WTC11 (cell line): ENCODE results near the gene AURKAIP1. TPM values are rescaled to one million over a fixed set of nuclear protein-coding genes. Genes with fewer than 3 reads are reported as not detected.

ENCODE experiments used
- ATAC-seq: fragments of 200-7000 bp; cut with Tn5 transposase; 2 replicates; pipeline ENCODE4 v1.10.0; 2021; ENCODE audit warnings: mild to moderate bottlenecking, moderate library complexity
- CTCF ChIA-PET: fragments of 300-600 bp; sonication (Branson Sonifier 250); formaldehyde crosslinking; loops from one replicate; lab custom pipeline; 2021; ENCODE audit warnings: antibody characterized with exemption; lab: Charles Lee
- POLR2A ChIA-PET: fragments of 350-600 bp; sonication (Branson Sonifier 250); formaldehyde crosslinking; loops from one replicate; lab custom pipeline; 2021; ENCODE audit warnings: antibody characterized with exemption; lab: Charles Lee
- DNase-seq: peaks from one replicate; pipeline ENCODE4 v3.0.0; 2021; ENCODE audit warnings: low spot score
- H3K27ac Mint-ChIP-seq: 2 replicates; pipeline ENCODE4 v1.8.0; 2021; ENCODE audit warnings: mixed read lengths
- H3K27me3 Mint-ChIP-seq: 2 replicates; pipeline ENCODE4 v1.8.0; 2021; ENCODE audit warnings: low read depth, mild to moderate bottlenecking, moderate library complexity, mixed read lengths
- H3K36me3 Mint-ChIP-seq: 2 replicates; pipeline ENCODE4 v1.8.0; 2021; ENCODE audit warnings: mixed read lengths
- H3K4me1 Mint-ChIP-seq: 2 replicates; pipeline ENCODE4 v1.8.0; 2022; ENCODE audit warnings: mixed read lengths
- H3K4me3 Mint-ChIP-seq: 2 replicates; pipeline ENCODE4 v1.8.0; 2021; ENCODE audit warnings: mild to moderate bottlenecking, moderate library complexity, mixed read lengths
- H3K9me3 Mint-ChIP-seq: 2 replicates; pipeline ENCODE4 v1.8.0; 2021; ENCODE audit warnings: mixed read lengths
- ATF1 ChIP-seq: sonication (generic); formaldehyde crosslinking; IDR thresholded peaks from 2 replicates; pipeline ENCODE4 v1.8.1; 2023; ENCODE audit warnings: mild to moderate bottlenecking, moderate library complexity, missing genetic modification reagents
- CBFB ChIP-seq: sonication (generic); formaldehyde crosslinking; IDR thresholded peaks from 2 replicates; pipeline ENCODE4 v1.8.1; 2022; ENCODE audit warnings: mild to moderate bottlenecking, low read depth, missing genetic modification reagents
- EMX1 ChIP-seq: fragments of 250-450 bp; sonication (Bioruptor Pico); IDR thresholded peaks from 2 replicates; pipeline ENCODE4 v1.8.0; 2021; ENCODE audit warnings: mild to moderate bottlenecking
- FOXP1 ChIP-seq: sonication (generic); formaldehyde crosslinking; IDR thresholded peaks from 2 replicates; pipeline ENCODE4 v1.8.0; 2022; ENCODE audit warnings: missing genetic modification reagents, mild to moderate bottlenecking, moderate library complexity, borderline replicate concordance
- HMGA2 ChIP-seq: fragments of 250-450 bp; sonication (Bioruptor Pico); IDR thresholded peaks from 2 replicates; pipeline ENCODE4 v1.4.0; 2021; ENCODE audit warnings: mild to moderate bottlenecking, moderate library complexity
- JAZF1 ChIP-seq: fragments of 250-450 bp; sonication (Bioruptor Pico); IDR thresholded peaks from 2 replicates; pipeline ENCODE4 v1.9.0; 2021; ENCODE audit warnings: moderate library complexity, mild to moderate bottlenecking, inconsistent platforms
- NFYB ChIP-seq: sonication (generic); formaldehyde crosslinking; conservative IDR thresholded peaks from 2 replicates; pipeline ENCODE4 v1.8.0; 2022; ENCODE audit warnings: low read depth, missing genetic modification reagents
- NR1H2 ChIP-seq: sonication (generic); formaldehyde crosslinking; IDR thresholded peaks from 2 replicates; pipeline ENCODE4 v1.9.0; 2021; ENCODE audit warnings: mild to moderate bottlenecking, moderate library complexity, missing genetic modification reagents
- NR2C2 ChIP-seq: sonication (generic); formaldehyde crosslinking; IDR thresholded peaks from 2 replicates; pipeline ENCODE4 v1.8.0; 2022; ENCODE audit warnings: mild to moderate bottlenecking, missing genetic modification reagents
- PRRX2 ChIP-seq: fragments of 250-450 bp; sonication (Bioruptor Pico); IDR thresholded peaks from 2 replicates; pipeline ENCODE4 v1.8.0; 2021; ENCODE audit warnings: mild to moderate bottlenecking
- SMAD3 ChIP-seq: sonication (generic); formaldehyde crosslinking; IDR thresholded peaks from 2 replicates; pipeline ENCODE4 v1.8.0; 2022; ENCODE audit warnings: missing genetic modification reagents, mild to moderate bottlenecking, borderline replicate concordance
- SP1 ChIP-seq: sonication (generic); formaldehyde crosslinking; conservative IDR thresholded peaks from 2 replicates; pipeline ENCODE4 v1.8.1; 2022; ENCODE audit warnings: missing genetic modification reagents
- TP53 ChIP-seq: sonication (generic); formaldehyde crosslinking; IDR thresholded peaks from 2 replicates; pipeline ENCODE4 v1.8.1; 2023; ENCODE audit warnings: mild to moderate bottlenecking, missing genetic modification reagents
- ZNF232 ChIP-seq: sonication (generic); formaldehyde crosslinking; IDR thresholded peaks from 2 replicates; pipeline ENCODE4 v1.8.0; 2022; ENCODE audit warnings: mild to moderate bottlenecking, missing genetic modification reagents
- total RNA-seq: library from RNA; stranded (reverse); gene quantifications from 3 replicates; pipeline ENCODE4 v1.2.3, GENCODE V29; 2021
- TF ChIP-seq, protein P1 (sequence below): sonication (generic); formaldehyde crosslinking; IDR thresholded peaks from 2 replicates; pipeline ENCODE4 v1.8.0; 2023; ENCODE audit warnings: missing genetic modification reagents, mild to moderate bottlenecking, borderline replicate concordance
- TF ChIP-seq, protein P2 (sequence below): sonication (generic); formaldehyde crosslinking; IDR thresholded peaks from 2 replicates; pipeline ENCODE4 v1.8.1; 2023; ENCODE audit warnings: mild to moderate bottlenecking, missing genetic modification reagents
- TF ChIP-seq, protein P3 (sequence below): sonication (generic); formaldehyde crosslinking; IDR thresholded peaks from 2 replicates; pipeline ENCODE4 v1.8.1; 2022; ENCODE audit warnings: mild to moderate bottlenecking, moderate library complexity, missing genetic modification reagents
- TF ChIP-seq, protein P4 (sequence below): sonication (generic); formaldehyde crosslinking; conservative IDR thresholded peaks from 2 replicates; pipeline ENCODE4 v1.8.1; 2023; ENCODE audit warnings: mild to moderate bottlenecking, low read depth, missing genetic modification reagents, moderate library complexity
- TF ChIP-seq, protein P5 (sequence below): fragments of 250-450 bp; sonication (Bioruptor Pico); IDR thresholded peaks from 2 replicates; pipeline ENCODE4 v1.9.0; 2021; ENCODE audit warnings: mild to moderate bottlenecking
- TF ChIP-seq, protein P6 (sequence below): sonication (generic); formaldehyde crosslinking; IDR thresholded peaks from 2 replicates; pipeline ENCODE4 v1.8.1; 2022; ENCODE audit warnings: mild to moderate bottlenecking, missing genetic modification reagents, moderate library complexity, borderline replicate concordance

AURKAIP1 gene
- total RNA-seq, 1 experiment from 2014 or later, result 268 TPM

DNA sequence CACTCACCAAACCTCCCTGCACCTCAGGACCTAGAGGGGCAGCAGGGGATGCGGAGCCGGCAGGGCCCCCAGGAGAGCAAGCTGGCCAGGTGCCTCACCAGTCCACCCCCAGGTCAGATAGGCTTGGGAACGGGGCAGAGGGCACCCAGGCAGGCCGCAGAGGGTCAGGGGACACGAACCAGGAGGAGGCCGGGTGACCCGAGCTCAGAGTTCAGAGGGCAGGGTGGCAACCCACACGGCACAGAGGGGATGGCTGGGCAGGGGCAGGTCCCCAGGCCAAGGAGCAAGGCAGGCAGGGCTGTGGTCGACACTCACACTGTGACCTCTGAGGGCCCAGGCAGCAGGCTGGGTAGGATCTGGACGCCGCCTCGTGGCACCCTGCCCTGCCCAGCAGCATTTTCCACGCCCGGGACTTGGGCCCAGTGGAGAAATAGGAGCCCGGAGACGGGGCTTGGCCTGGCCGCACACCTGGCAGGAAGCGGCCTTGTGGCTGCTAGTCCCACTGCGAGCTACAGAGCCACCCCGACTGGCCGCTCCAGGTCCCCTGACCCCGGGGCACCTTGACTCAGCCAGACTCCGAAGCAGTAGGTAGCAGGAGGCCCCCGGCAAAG, 31.1 kb downstream of the AURKAIP1 start (continued):
- TF ChIP-seq, protein P1, sequence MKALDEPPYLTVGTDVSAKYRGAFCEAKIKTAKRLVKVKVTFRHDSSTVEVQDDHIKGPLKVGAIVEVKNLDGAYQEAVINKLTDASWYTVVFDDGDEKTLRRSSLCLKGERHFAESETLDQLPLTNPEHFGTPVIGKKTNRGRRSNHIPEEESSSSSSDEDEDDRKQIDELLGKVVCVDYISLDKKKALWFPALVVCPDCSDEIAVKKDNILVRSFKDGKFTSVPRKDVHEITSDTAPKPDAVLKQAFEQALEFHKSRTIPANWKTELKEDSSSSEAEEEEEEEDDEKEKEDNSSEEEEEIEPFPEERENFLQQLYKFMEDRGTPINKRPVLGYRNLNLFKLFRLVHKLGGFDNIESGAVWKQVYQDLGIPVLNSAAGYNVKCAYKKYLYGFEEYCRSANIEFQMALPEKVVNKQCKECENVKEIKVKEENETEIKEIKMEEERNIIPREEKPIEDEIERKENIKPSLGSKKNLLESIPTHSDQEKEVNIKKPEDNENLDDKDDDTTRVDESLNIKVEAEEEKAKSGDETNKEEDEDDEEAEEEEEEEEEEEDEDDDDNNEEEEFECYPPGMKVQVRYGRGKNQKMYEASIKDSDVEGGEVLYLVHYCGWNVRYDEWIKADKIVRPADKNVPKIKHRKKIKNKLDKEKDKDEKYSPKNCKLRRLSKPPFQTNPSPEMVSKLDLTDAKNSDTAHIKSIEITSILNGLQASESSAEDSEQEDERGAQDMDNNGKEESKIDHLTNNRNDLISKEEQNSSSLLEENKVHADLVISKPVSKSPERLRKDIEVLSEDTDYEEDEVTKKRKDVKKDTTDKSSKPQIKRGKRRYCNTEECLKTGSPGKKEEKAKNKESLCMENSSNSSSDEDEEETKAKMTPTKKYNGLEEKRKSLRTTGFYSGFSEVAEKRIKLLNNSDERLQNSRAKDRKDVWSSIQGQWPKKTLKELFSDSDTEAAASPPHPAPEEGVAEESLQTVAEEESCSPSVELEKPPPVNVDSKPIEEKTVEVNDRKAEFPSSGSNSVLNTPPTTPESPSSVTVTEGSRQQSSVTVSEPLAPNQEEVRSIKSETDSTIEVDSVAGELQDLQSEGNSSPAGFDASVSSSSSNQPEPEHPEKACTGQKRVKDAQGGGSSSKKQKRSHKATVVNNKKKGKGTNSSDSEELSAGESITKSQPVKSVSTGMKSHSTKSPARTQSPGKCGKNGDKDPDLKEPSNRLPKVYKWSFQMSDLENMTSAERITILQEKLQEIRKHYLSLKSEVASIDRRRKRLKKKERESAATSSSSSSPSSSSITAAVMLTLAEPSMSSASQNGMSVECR (CRISPR knock-in tag), result no peak
- TF ChIP-seq, protein P2, sequence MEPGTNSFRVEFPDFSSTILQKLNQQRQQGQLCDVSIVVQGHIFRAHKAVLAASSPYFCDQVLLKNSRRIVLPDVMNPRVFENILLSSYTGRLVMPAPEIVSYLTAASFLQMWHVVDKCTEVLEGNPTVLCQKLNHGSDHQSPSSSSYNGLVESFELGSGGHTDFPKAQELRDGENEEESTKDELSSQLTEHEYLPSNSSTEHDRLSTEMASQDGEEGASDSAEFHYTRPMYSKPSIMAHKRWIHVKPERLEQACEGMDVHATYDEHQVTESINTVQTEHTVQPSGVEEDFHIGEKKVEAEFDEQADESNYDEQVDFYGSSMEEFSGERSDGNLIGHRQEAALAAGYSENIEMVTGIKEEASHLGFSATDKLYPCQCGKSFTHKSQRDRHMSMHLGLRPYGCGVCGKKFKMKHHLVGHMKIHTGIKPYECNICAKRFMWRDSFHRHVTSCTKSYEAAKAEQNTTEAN (CRISPR knock-in tag), result no peak
- TF ChIP-seq, protein P3, sequence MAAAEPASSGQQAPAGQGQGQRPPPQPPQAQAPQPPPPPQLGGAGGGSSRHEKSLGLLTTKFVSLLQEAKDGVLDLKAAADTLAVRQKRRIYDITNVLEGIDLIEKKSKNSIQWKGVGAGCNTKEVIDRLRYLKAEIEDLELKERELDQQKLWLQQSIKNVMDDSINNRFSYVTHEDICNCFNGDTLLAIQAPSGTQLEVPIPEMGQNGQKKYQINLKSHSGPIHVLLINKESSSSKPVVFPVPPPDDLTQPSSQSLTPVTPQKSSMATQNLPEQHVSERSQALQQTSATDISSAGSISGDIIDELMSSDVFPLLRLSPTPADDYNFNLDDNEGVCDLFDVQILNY (CRISPR knock-in tag), result no peak
- no peak for TF ChIP-seq SMAD3 (CRISPR knock-in tag)
- TF ChIP-seq, protein P4, sequence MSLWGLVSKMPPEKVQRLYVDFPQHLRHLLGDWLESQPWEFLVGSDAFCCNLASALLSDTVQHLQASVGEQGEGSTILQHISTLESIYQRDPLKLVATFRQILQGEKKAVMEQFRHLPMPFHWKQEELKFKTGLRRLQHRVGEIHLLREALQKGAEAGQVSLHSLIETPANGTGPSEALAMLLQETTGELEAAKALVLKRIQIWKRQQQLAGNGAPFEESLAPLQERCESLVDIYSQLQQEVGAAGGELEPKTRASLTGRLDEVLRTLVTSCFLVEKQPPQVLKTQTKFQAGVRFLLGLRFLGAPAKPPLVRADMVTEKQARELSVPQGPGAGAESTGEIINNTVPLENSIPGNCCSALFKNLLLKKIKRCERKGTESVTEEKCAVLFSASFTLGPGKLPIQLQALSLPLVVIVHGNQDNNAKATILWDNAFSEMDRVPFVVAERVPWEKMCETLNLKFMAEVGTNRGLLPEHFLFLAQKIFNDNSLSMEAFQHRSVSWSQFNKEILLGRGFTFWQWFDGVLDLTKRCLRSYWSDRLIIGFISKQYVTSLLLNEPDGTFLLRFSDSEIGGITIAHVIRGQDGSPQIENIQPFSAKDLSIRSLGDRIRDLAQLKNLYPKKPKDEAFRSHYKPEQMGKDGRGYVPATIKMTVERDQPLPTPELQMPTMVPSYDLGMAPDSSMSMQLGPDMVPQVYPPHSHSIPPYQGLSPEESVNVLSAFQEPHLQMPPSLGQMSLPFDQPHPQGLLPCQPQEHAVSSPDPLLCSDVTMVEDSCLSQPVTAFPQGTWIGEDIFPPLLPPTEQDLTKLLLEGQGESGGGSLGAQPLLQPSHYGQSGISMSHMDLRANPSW (CRISPR knock-in tag), result no peak
- no peak for TF ChIP-seq ATF1
- TF ChIP-seq NFYB (CRISPR knock-in tag), result no peak
- TF ChIP-seq ZNF232 (CRISPR knock-in tag), result no peak
- no peak for TF ChIP-seq EMX1
- no peak for TF ChIP-seq TP53 (CRISPR knock-in tag)
- TF ChIP-seq PRRX2 (CRISPR knock-in tag), result no peak
- TF ChIP-seq SP1 (CRISPR knock-in tag), result no peak
- TF ChIP-seq, protein P5, sequence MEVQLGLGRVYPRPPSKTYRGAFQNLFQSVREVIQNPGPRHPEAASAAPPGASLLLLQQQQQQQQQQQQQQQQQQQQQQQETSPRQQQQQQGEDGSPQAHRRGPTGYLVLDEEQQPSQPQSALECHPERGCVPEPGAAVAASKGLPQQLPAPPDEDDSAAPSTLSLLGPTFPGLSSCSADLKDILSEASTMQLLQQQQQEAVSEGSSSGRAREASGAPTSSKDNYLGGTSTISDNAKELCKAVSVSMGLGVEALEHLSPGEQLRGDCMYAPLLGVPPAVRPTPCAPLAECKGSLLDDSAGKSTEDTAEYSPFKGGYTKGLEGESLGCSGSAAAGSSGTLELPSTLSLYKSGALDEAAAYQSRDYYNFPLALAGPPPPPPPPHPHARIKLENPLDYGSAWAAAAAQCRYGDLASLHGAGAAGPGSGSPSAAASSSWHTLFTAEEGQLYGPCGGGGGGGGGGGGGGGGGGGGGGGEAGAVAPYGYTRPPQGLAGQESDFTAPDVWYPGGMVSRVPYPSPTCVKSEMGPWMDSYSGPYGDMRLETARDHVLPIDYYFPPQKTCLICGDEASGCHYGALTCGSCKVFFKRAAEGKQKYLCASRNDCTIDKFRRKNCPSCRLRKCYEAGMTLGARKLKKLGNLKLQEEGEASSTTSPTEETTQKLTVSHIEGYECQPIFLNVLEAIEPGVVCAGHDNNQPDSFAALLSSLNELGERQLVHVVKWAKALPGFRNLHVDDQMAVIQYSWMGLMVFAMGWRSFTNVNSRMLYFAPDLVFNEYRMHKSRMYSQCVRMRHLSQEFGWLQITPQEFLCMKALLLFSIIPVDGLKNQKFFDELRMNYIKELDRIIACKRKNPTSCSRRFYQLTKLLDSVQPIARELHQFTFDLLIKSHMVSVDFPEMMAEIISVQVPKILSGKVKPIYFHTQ (CRISPR knock-in tag), result no peak

DNA sequence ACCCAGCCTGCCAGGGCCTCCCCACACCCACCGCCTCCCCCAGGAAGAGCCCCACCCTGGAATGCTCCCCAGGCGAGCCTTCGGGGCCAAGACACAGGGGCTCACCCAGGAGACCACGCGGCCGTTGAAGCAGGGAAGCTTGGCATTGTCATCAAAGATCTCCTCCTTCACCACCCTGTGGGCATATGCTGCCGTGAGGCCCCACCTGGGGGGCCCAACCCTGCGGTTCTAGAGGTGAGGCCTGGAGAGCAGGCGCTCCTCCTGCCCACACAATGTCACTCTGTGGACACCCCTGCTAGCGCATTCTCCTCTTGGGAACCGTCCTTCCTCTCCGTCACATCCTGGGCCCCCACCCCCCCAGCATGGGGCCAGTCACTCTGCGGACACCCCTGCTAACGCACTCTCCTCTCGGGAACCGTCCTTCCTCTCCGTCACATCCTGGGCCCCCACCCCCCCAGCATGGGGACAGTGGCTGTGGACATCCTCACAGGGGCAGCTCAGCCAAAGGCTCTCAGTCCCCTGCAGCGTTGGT, 32.4 kb downstream of the AURKAIP1 start:
- Mint-ChIP-seq H3K36me3 (peaks cover 17% of the 10 kb centered on the region), H3K4me1 (peaks cover 6% of the 10 kb centered on the region), H3K9me3 (peaks cover 8% of the 10 kb centered on the region), H3K27me3 (no peaks in the 10 kb centered on the region), H3K4me3 (no peak overlapping the region), H3K27ac (no peak overlapping the region)
- POLR2A ChIA-PET, result interaction anchor here (1.0 kb wide), 1 partner anchor 11 kb away, joined by 3 read pairs; no protein-coding TSS in a partner anchor
- CTCF ChIA-PET, result no interaction called here
- ATAC-seq, result no peak
- DNase-seq, result no peak
- TF ChIP-seq, protein P4 (CRISPR knock-in tag), result no peak
- TF ChIP-seq JAZF1 (CRISPR knock-in tag) (no peak), HMGA2 (CRISPR knock-in tag) (no peak), CBFB (CRISPR knock-in tag) (no peak), FOXP1 (CRISPR knock-in tag) (no peak), NR1H2 (CRISPR knock-in tag) (no peak), ZNF232 (CRISPR knock-in tag) (no peak), NR2C2 (no peak)
- TF ChIP-seq, protein P6, sequence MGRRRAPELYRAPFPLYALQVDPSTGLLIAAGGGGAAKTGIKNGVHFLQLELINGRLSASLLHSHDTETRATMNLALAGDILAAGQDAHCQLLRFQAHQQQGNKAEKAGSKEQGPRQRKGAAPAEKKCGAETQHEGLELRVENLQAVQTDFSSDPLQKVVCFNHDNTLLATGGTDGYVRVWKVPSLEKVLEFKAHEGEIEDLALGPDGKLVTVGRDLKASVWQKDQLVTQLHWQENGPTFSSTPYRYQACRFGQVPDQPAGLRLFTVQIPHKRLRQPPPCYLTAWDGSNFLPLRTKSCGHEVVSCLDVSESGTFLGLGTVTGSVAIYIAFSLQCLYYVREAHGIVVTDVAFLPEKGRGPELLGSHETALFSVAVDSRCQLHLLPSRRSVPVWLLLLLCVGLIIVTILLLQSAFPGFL (CRISPR knock-in tag), result no peak
